RPMI8226 (cell line): Measurements from ENCODE around the gene SPOCK1.
"Not testable (repeated sequence)": the region's sequence is repeated elsewhere in the genome, so short reads cannot be mapped to it uniquely, and the experiment has no call there.

ENCODE experiments used
- DNase-seq: peaks from one replicate; pipeline ENCODE4 v3.0.0-alpha.2; 2015

SPOCK1 gene

GRCh38 chr5:136992796-136993489 lies 506.2 kb downstream of the SPOCK1 start:
- no peak for DNase-seq

GRCh38 chr5:136985785-136986475 lies 513.2 kb downstream of the SPOCK1 start:
- DNase-seq: no peak

GRCh38 chr5:136984772-136985446 lies 514.2 kb downstream of the SPOCK1 start:
- no peak for DNase-seq

GRCh38 chr5:136981936-136982335 lies 517.2 kb downstream of the SPOCK1 start:
- DNase-seq: no peak

- no peak for DNase-seq
Observed at GRCh38 chr5:136979131-136979530, 520.0 kb downstream of the SPOCK1 start.

GRCh38 chr5:136963504-136963903 lies 535.6 kb downstream of the SPOCK1 start:
- no peak for DNase-seq

GRCh38 chr5:136957428-136957827 lies 541.7 kb downstream of the SPOCK1 start:
- DNase-seq: no peak

- not testable (repeated sequence) for DNase-seq
Observed at GRCh38 chr5:136954142-136954541, 545.0 kb downstream of the SPOCK1 start.

GRCh38 chr5:136953346-136954069 lies 545.6 kb downstream of the SPOCK1 start:
- DNase-seq: not testable (repeated sequence)

- no peak for DNase-seq
Observed at GRCh38 chr5:136927571-136927970, 571.6 kb downstream of the SPOCK1 start.

- DNase-seq: no peak
Observed at GRCh38 chr5:136926073-136926472, 573.1 kb downstream of the SPOCK1 start.
